Body of pancreas (tissue), 4 donors: Measurements from ENCODE around the gene YKT6. TPM values are rescaled to one million over a fixed set of nuclear protein-coding genes. Genes with fewer than 3 reads are reported as not detected.

Experiments
- ATAC-seq: fragments of 150-250 bp; one replicate; pipeline ENCODE4 v1.9.1; 2016
- DNase-seq, 4 donors: peaks; one replicate each; pipeline ENCODE4 v3.0.0-alpha.2; 2019
- H3K27ac ChIP-seq, 4 donors: fragments of 200-600 bp; sonication (generic); 1 replicate in 3 of 4; 2 replicates in 1 of 4; pipeline versions ENCODE4 v1.5.1 to v1.6.1; 2016 to 2019; ENCODE audit warnings: mild to moderate bottlenecking in 1 of 4, mixed read lengths in 1 of 4, moderate library complexity in 1 of 4
- H3K27me3 ChIP-seq, 2 donors: fragments of 200-600 bp; sonication (generic); one replicate each; pipeline ENCODE4 v1.6.0; 2016; ENCODE audit warnings: mild to moderate bottlenecking in 1 of 2
- H3K36me3 ChIP-seq, 2 donors: fragments of 200-600 bp; sonication (generic); replicated peaks in 1 of 2; 2 replicates each; pipeline ENCODE4 v1.5.1; 2016; ENCODE audit warnings: low read depth in 2 of 2; ENCODE audit not compliant: insufficient read depth in 1 of 2
- H3K4me1 ChIP-seq: fragments of 200-600 bp; sonication (generic); one replicate; pipeline ENCODE4 v1.6.0; 2016
- H3K4me3 ChIP-seq, 2 donors: fragments of 200-600 bp; sonication (generic); 1 replicate in 1 of 2; 2 replicates in 1 of 2; pipeline ENCODE4 v1.5.1; 2016 to 2019
- H3K9me3 ChIP-seq, 3 donors: fragments of 200-600 bp; sonication (generic); 1 replicate in 2 of 3; 2 replicates in 1 of 3; pipeline ENCODE4 v1.5.1; 2016
- POLR2A ChIP-seq, 3 donors: fragments of 450-650 bp; IDR thresholded peaks; one replicate each; pipeline ENCODE4 v1.6.1; 2016; ENCODE audit warnings: antibody characterized with exemption in 3 of 3, mild to moderate bottlenecking in 2 of 3
- WGBS, 2 donors: methylation state at CpG; one replicate each; pipeline ENCODE4 v1.1.5; 2017; 5-methylcytosine and 5-hydroxymethylcytosine counted together
- intact Hi-C: fragments of 100-400 bp; cut with DNase I; formaldehyde crosslinking; loops from one replicate; pipeline ENCODE4 v1.15.1; 2023
- total RNA-seq, 2 donors: library from RNA; depleted of rRNA; stranded (reverse); fragments of >200 nt; gene quantifications; one replicate each; pipeline ENCODE4 v1.1.0, GENCODE V29; 2016
- TF ChIP-seq, protein P1 (sequence below), 7 experiments: fragments of 450-650 bp in 4 of 7; fragments of 200-600 bp in 3 of 7; sonication (generic) in 3 of 7; IDR thresholded peaks; one replicate each; pipeline ENCODE4 v1.5.1; 2016 to 2019; ENCODE audit warnings: antibody characterized with exemption in 7 of 7

Gene YKT6
- total RNA-seq, 2 donors from 2014 or later: 37.6 to 55.4 TPM

DNA sequence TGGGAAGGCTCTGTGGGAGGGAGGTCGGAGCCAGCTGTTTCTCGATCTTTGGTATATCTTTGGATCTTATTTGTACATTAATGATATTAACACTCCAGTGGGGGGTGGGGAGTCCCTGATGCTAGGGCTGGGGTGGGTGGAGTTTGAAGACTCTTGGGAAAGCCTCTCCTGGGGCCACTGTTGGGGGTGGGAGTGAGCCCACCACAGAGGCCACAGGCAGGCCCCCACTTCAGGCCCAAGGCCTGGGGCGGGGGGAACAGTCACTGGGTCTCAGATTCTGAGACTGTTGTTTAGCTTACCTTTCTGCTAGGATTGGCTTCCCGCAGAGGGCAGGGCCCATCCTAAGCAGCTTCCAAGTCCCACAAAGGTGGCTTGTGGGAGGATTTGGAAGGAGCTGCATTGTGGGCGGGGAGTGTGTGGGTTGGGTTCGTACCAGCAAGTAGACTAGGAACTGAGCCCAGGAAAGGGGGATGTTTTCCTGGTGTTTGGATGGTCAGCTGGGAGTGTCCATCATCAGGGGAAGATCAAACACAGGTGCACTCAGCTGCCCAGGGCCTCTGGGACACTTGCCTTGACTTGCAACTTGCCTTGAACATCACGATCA, 11.9 kb downstream of the YKT6 start:
- DNase-seq (no peak), ATAC-seq (no peak)
- Histone ChIP-seq H3K36me3 (peaks cover 0 to 37% of the 10 kb centered on the region in 2 donors), H3K27me3 (no peaks in the 10 kb centered on the region), H3K4me1 (no peaks in the 10 kb centered on the region), H3K9me3 (no peaks in the 10 kb centered on the region), H3K4me3 (no peak overlapping the region), H3K27ac (no peak overlapping the region)
- intact Hi-C loops: no loop called here
- WGBS, 2 donors: 80 to 81% methylated on average over 7 of the region's 7 CpGs
- TF ChIP-seq, protein P1, sequence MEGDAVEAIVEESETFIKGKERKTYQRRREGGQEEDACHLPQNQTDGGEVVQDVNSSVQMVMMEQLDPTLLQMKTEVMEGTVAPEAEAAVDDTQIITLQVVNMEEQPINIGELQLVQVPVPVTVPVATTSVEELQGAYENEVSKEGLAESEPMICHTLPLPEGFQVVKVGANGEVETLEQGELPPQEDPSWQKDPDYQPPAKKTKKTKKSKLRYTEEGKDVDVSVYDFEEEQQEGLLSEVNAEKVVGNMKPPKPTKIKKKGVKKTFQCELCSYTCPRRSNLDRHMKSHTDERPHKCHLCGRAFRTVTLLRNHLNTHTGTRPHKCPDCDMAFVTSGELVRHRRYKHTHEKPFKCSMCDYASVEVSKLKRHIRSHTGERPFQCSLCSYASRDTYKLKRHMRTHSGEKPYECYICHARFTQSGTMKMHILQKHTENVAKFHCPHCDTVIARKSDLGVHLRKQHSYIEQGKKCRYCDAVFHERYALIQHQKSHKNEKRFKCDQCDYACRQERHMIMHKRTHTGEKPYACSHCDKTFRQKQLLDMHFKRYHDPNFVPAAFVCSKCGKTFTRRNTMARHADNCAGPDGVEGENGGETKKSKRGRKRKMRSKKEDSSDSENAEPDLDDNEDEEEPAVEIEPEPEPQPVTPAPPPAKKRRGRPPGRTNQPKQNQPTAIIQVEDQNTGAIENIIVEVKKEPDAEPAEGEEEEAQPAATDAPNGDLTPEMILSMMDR (IDR thresholded peaks at IDR 0.05): no peak
- no peak for TF ChIP-seq POLR2A (IDR thresholded peaks at IDR 0.05)

DNA sequence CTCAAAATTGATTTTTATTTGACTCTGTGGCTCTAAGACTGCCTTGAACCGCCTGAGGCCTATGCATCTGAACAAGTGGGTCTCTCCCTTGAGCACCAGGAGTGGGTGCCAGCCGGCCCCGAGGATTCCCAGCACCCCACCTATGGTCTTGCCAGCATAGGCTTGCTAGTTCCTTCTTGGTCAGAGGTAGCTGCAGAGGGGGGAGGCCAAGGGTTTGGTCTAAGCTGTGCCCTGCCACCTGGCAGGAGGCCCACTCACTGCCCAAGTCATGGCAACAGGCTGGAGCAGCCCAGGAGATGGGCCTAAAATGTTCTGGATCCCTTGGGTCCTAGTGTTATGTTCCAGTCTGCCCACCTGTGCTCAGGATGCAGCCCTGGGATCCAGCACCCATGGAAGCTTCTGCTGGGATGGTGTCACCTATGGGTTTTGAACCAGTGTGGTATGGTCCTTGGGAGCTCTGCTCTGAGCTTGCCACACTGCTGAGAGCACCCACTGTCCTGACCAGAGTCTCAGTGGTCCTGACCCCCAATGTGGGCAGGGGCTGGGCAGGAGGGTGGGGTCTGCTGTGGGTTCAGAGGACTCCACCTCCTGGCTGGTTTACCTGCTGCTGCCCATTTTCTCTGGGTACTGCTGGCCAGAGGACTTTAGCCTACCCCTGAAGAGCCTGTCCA, 12.6 kb downstream of the YKT6 start:
- H3K36me3 ChIP-seq: peaks cover 0 to 32% of the 10 kb centered on the region in 2 donors
- no peak for TF ChIP-seq POLR2A (IDR thresholded peaks at IDR 0.05)
- TF ChIP-seq, protein P1 (IDR thresholded peaks at IDR 0.05): no peak
- intact Hi-C loops: no loop called here

GRCh38 chr7:44213877-44214388, 13.2 kb downstream of the YKT6 start:
- TF ChIP-seq, protein P1 (IDR thresholded peaks at IDR 0.05): no peak
- TF ChIP-seq POLR2A (IDR thresholded peaks at IDR 0.05): no peak
- Histone ChIP-seq H3K4me1 (no peaks in the 10 kb centered on the region), H3K9me3 (no peaks in the 10 kb centered on the region), H3K27me3 (no peaks in the 10 kb centered on the region), H3K36me3 (peaks cover 0 to 26% of the 10 kb centered on the region in 2 donors), H3K27ac (no peak overlapping the region), H3K4me3 (no peak overlapping the region)
- no peak for ATAC-seq
- intact Hi-C loops: no loop called here
- WGBS, 2 donors: 83 to 85% methylated on average over 7 to 9 of the region's 9 CpGs
- no peak for DNase-seq

More for the DNA sequence above, 12.6 kb downstream of the YKT6 start:
- 96% methylated on average over 3 of the region's 3 CpGs; no CpG with 5 or more reads in 1 of the 2 donors for WGBS, 2 donors
- Histone ChIP-seq H3K27me3 (no peaks in the 10 kb centered on the region), H3K4me3 (no peak overlapping the region), H3K4me1 (no peaks in the 10 kb centered on the region), H3K27ac (no peak overlapping the region), H3K9me3 (no peaks in the 10 kb centered on the region)
- ATAC-seq (no peak), DNase-seq (no peak)

DNA sequence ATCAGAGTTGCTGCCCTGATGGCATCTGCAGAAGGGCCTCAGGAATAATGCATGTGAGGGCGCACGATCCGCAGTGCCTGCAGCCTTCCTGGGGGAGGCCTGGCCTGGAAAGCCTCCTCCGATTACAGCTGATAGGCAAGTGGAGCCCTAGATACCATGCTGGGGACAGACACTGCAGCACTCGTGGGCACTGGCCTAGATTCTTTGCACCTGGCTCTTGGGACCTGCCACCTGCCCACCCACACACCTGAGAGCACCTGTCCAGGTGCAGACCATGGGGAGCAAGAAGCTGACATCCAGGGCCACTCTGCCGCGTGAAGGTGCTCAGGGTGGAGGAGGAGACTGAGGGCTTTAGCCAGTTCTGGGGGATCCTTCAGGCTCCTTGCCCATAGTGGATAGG, 14.8 kb downstream of the YKT6 start:
- DNase-seq (no peak), ATAC-seq (no peak)
- H3K36me3 ChIP-seq: peaks cover 0 to 13% of the 10 kb centered on the region in 2 donors
- intact Hi-C loops: no loop called here
- H3K27ac ChIP-seq: no peak overlapping the region
- no peaks in the 10 kb centered on the region for H3K27me3 ChIP-seq
- no peaks in the 10 kb centered on the region for H3K9me3 ChIP-seq
- no peaks in the 10 kb centered on the region for H3K4me1 ChIP-seq
- 61 to 80% methylated on average over 1 to 7 of the region's 7 CpGs for WGBS, 2 donors
- no peak overlapping the region for H3K4me3 ChIP-seq
- TF ChIP-seq, protein P1 (IDR thresholded peaks at IDR 0.05): no peak
- no peak for TF ChIP-seq POLR2A (IDR thresholded peaks at IDR 0.05)
